ENCODE measurements around the gene GJD2. TPM values are rescaled to one million over a fixed set of nuclear protein-coding genes. Genes with fewer than 3 reads are reported as not detected.
A peak's percentile ranks its signal among the peaks of the same experiment; 100 is the strongest.

Gene GJD2
- total and polyA plus RNA-seq, 3 experiments from 2014 or later: not detected

- Mint-ChIP-seq H3K36me3 (no peaks in the 10 kb centered on the region), H3K27ac (no peak overlapping the region), H3K4me3 (no peak overlapping the region), H3K4me1 (no peaks in the 10 kb centered on the region), H3K27me3 (peaks cover 5 to 27% of the 10 kb centered on the region in 2 donors), H3K9me3 (peaks cover 0 to 2% (median 0%) of the 10 kb centered on the region in 5 donors)
- no peak overlapping the region for H3K4me3 ChIP-seq (ENCODE audit: low read length)
- POLR2A ChIA-PET: no interaction called here
- no peaks in the 10 kb centered on the region for H3K4me1 ChIP-seq (ENCODE audit: insufficient read depth, low read length)
- H3K36me3 ChIP-seq (ENCODE audit: insufficient read depth, low read length): no peaks in the 10 kb centered on the region
- CTCF ChIA-PET: no interaction called here
- H3K27me3 ChIP-seq (ENCODE audit: insufficient read depth, low read length, poor library complexity, severe bottlenecking): peaks cover 3% of the 10 kb centered on the region
- no peak overlapping the region for H3K27ac ChIP-seq (ENCODE audit: low read depth, low read length)
- H3K9me3 ChIP-seq (ENCODE audit: low read length): no peaks in the 10 kb centered on the region
- DNase-seq: no peak
Measured at GRCh38 chr15:34768530-34768929, 13.7 kb upstream of the GJD2 start.

GRCh38 chr15:34765741-34766140 is 10.9 kb upstream of the GJD2 start:
- no peak for DNase-seq
- H3K4me1 Mint-ChIP-seq: no peaks in the 10 kb centered on the region
- H3K4me3 Mint-ChIP-seq: no peak overlapping the region
- ChIA-PET POLR2A (no interaction called here), CTCF (no interaction called here)
- no peaks in the 10 kb centered on the region for H3K9me3 Mint-ChIP-seq
- H3K36me3 Mint-ChIP-seq: no peaks in the 10 kb centered on the region
- H3K4me1 ChIP-seq (ENCODE audit: insufficient read depth, low read length): no peaks in the 10 kb centered on the region
- H3K4me3 ChIP-seq (ENCODE audit: low read length): no peak overlapping the region
- H3K27me3 ChIP-seq (ENCODE audit: insufficient read depth, low read length, poor library complexity, severe bottlenecking): peaks cover 3% of the 10 kb centered on the region
- H3K27ac Mint-ChIP-seq: no peak overlapping the region
- H3K9me3 ChIP-seq (ENCODE audit: low read length): no peaks in the 10 kb centered on the region
- H3K27me3 Mint-ChIP-seq: peaks cover 2 to 16% of the 10 kb centered on the region in 2 donors
- H3K27ac ChIP-seq (ENCODE audit: low read depth, low read length): no peak overlapping the region
- no peaks in the 10 kb centered on the region for H3K36me3 ChIP-seq (ENCODE audit: insufficient read depth, low read length)

GRCh38 chr15:34760909-34761308 is 6.1 kb upstream of the GJD2 start:
- Mint-ChIP-seq H3K27ac (no peak overlapping the region), H3K36me3 (no peaks in the 10 kb centered on the region), H3K4me1 (no peaks in the 10 kb centered on the region), H3K9me3 (no peaks in the 10 kb centered on the region), H3K4me3 (no peak overlapping the region), H3K27me3 (peaks cover 10 to 53% of the 10 kb centered on the region in 2 donors)
- Histone ChIP-seq H3K27ac (ENCODE audit: low read depth, low read length) (no peak overlapping the region), H3K9me3 (ENCODE audit: low read length) (no peaks in the 10 kb centered on the region), H3K27me3 (ENCODE audit: insufficient read depth, low read length, poor library complexity, severe bottlenecking) (peaks cover 9% of the 10 kb centered on the region), H3K36me3 (ENCODE audit: insufficient read depth, low read length) (no peaks in the 10 kb centered on the region), H3K4me3 (ENCODE audit: low read length) (no peak overlapping the region), H3K4me1 (ENCODE audit: insufficient read depth, low read length) (no peaks in the 10 kb centered on the region)
- no peak for DNase-seq
- ChIA-PET POLR2A (no interaction called here), CTCF (no interaction called here)

GRCh38 chr15:34759992-34760391 is 5.2 kb upstream of the GJD2 start:
- Mint-ChIP-seq H3K4me1 (peaks cover 0 to 3% (median 1%) of the 10 kb centered on the region in 3 donors), H3K27ac (no peak overlapping the region), H3K27me3 (peaks cover 18 to 61% of the 10 kb centered on the region in 2 donors), H3K4me3 (no peak overlapping the region), H3K36me3 (no peaks in the 10 kb centered on the region), H3K9me3 (no peaks in the 10 kb centered on the region)
- no peak overlapping the region for H3K27ac ChIP-seq (ENCODE audit: low read depth, low read length)
- no peaks in the 10 kb centered on the region for H3K9me3 ChIP-seq (ENCODE audit: low read length)
- no peak for DNase-seq
- no peaks in the 10 kb centered on the region for H3K36me3 ChIP-seq (ENCODE audit: insufficient read depth, low read length)
- no peak overlapping the region for H3K4me3 ChIP-seq (ENCODE audit: low read length)
- peaks cover 9% of the 10 kb centered on the region for H3K27me3 ChIP-seq (ENCODE audit: insufficient read depth, low read length, poor library complexity, severe bottlenecking)
- CTCF ChIA-PET: no interaction called here
- POLR2A ChIA-PET: no interaction called here
- H3K4me1 ChIP-seq (ENCODE audit: insufficient read depth, low read length): no peaks in the 10 kb centered on the region

- no peak overlapping the region for H3K4me3 Mint-ChIP-seq
- no peaks in the 10 kb centered on the region for H3K9me3 Mint-ChIP-seq
- H3K4me1 Mint-ChIP-seq: peaks cover 0 to 3% (median 1%) of the 10 kb centered on the region in 3 donors
- H3K36me3 ChIP-seq (ENCODE audit: insufficient read depth, low read length): no peaks in the 10 kb centered on the region
- ChIA-PET POLR2A (no interaction called here), CTCF (no interaction called here)
- H3K27ac ChIP-seq (ENCODE audit: low read depth, low read length): no peak overlapping the region
- no peaks in the 10 kb centered on the region for H3K9me3 ChIP-seq (ENCODE audit: low read length)
- peaks cover 18 to 61% of the 10 kb centered on the region in 2 donors for H3K27me3 Mint-ChIP-seq
- no peak for DNase-seq
- no peaks in the 10 kb centered on the region for H3K36me3 Mint-ChIP-seq
- no peaks in the 10 kb centered on the region for H3K4me1 ChIP-seq (ENCODE audit: insufficient read depth, low read length)
- H3K27ac Mint-ChIP-seq: no peak overlapping the region
- no peak overlapping the region for H3K4me3 ChIP-seq (ENCODE audit: low read length)
- H3K27me3 ChIP-seq (ENCODE audit: insufficient read depth, low read length, poor library complexity, severe bottlenecking): peaks cover 9% of the 10 kb centered on the region
Measured at GRCh38 chr15:34759347-34759746, 4.5 kb upstream of the GJD2 start.

GRCh38 chr15:34757262-34757661 is 2.5 kb upstream of the GJD2 start:
- no peak overlapping the region for H3K27ac Mint-ChIP-seq
- no peak for DNase-seq
- H3K4me3 Mint-ChIP-seq: no peak overlapping the region
- Histone ChIP-seq H3K4me1 (ENCODE audit: insufficient read depth, low read length) (no peaks in the 10 kb centered on the region), H3K27ac (ENCODE audit: low read depth, low read length) (no peak overlapping the region), H3K4me3 (ENCODE audit: low read length) (no peak overlapping the region), H3K9me3 (ENCODE audit: low read length) (no peaks in the 10 kb centered on the region), H3K27me3 (ENCODE audit: insufficient read depth, low read length, poor library complexity, severe bottlenecking) (peaks cover 10% of the 10 kb centered on the region), H3K36me3 (ENCODE audit: insufficient read depth, low read length) (no peaks in the 10 kb centered on the region)
- peaks cover 34 to 74% of the 10 kb centered on the region in 2 donors for H3K27me3 Mint-ChIP-seq
- POLR2A ChIA-PET: no interaction called here
- CTCF ChIA-PET: no interaction called here
- H3K4me1 Mint-ChIP-seq: peaks cover 0 to 6% (median 1%) of the 10 kb centered on the region in 3 donors
- peaks cover 0 to 2% (median 0%) of the 10 kb centered on the region in 5 donors for H3K9me3 Mint-ChIP-seq
- no peaks in the 10 kb centered on the region for H3K36me3 Mint-ChIP-seq

- no peaks in the 10 kb centered on the region for H3K36me3 ChIP-seq (ENCODE audit: insufficient read depth, low read length)
- no peaks in the 10 kb centered on the region for H3K4me1 ChIP-seq (ENCODE audit: insufficient read depth, low read length)
- peaks cover 0 to 4% (median 0%) of the 10 kb centered on the region in 5 donors for H3K9me3 Mint-ChIP-seq
- no peak overlapping the region for H3K4me3 ChIP-seq (ENCODE audit: low read length)
- no peak overlapping the region for H3K27ac Mint-ChIP-seq
- H3K36me3 Mint-ChIP-seq: no peaks in the 10 kb centered on the region
- ChIA-PET CTCF (no interaction called here), POLR2A (no interaction called here)
- H3K27me3 ChIP-seq (ENCODE audit: insufficient read depth, low read length, poor library complexity, severe bottlenecking): peaks cover 10% of the 10 kb centered on the region
- H3K4me3 Mint-ChIP-seq: peak overlapping the region in 3 of 7 donors; percentile 11 to 65 (median 18)
- no peak overlapping the region for H3K27ac ChIP-seq (ENCODE audit: low read depth, low read length)
- peaks cover 40 to 81% of the 10 kb centered on the region in 2 donors for H3K27me3 Mint-ChIP-seq
- no peak for DNase-seq
- peaks cover 0 to 6% (median 1%) of the 10 kb centered on the region in 3 donors for H3K4me1 Mint-ChIP-seq
- no peaks in the 10 kb centered on the region for H3K9me3 ChIP-seq (ENCODE audit: low read length)
Measured at GRCh38 chr15:34755419-34755773, 598 bp upstream of the GJD2 start.

GRCh38 chr15:34754171-34754601 is 612 bp downstream of the GJD2 start:
- CTCF ChIA-PET: no interaction called here
- Histone ChIP-seq H3K4me3 (ENCODE audit: low read length) (no peak overlapping the region), H3K36me3 (ENCODE audit: insufficient read depth, low read length) (no peaks in the 10 kb centered on the region), H3K9me3 (ENCODE audit: low read length) (no peaks in the 10 kb centered on the region), H3K27me3 (ENCODE audit: insufficient read depth, low read length, poor library complexity, severe bottlenecking) (peaks cover 10% of the 10 kb centered on the region), H3K4me1 (ENCODE audit: insufficient read depth, low read length) (no peaks in the 10 kb centered on the region), H3K27ac (ENCODE audit: low read depth, low read length) (no peak overlapping the region)
- Mint-ChIP-seq H3K4me3 (peak overlapping the region in 1 of 7 donors; percentile 6), H3K36me3 (no peaks in the 10 kb centered on the region), H3K9me3 (peaks cover 0 to 4% (median 0%) of the 10 kb centered on the region in 5 donors), H3K27ac (no peak overlapping the region), H3K4me1 (peaks cover 0 to 6% (median 1%) of the 10 kb centered on the region in 3 donors), H3K27me3 (peaks cover 40 to 71% of the 10 kb centered on the region in 2 donors)
- POLR2A ChIA-PET: no interaction called here
- DNase-seq: no peak
